Activated CD8-positive, alpha-beta T cell treated with anti-CD3 and anti-CD28 coated beads, Interleukin-2, amount 10 ng/mL, durations not matched to agents 7 days and 5 days (primary cell): ENCODE results near the gene FAM174C. TPM values are rescaled to one million over a fixed set of nuclear protein-coding genes. Genes with fewer than 3 reads are reported as not detected.
A peak's percentile ranks its signal among the peaks of the same experiment; 100 is the strongest.

Source experiments
- ATAC-seq: fragments of 150-1000 bp; cut with Tn5 transposase; one replicate; pipeline ENCODE4 v1.10.0; 2021; ENCODE audit warnings: moderate library complexity
- CTCF ChIA-PET: fragments of 350-600 bp; sonication (Branson Sonifier 250); formaldehyde crosslinking; loops from one replicate; lab custom pipeline; 2021; ENCODE audit warnings: antibody characterized with exemption; lab: Charles Lee
- POLR2A ChIA-PET: fragments of 350-600 bp; sonication (Branson Sonifier 250); formaldehyde crosslinking; loops from one replicate; lab custom pipeline; 2021; ENCODE audit warnings: antibody characterized with exemption; lab: Charles Lee
- DNase-seq: peaks from one replicate; pipeline ENCODE4 v3.0.0-alpha.2; 2020
- H3K27ac Mint-ChIP-seq: one replicate; pipeline ENCODE4 v1.8.0; 2021; ENCODE audit warnings: mild to moderate bottlenecking, mixed read lengths
- H3K27me3 Mint-ChIP-seq: one replicate; pipeline ENCODE4 v1.8.0; 2021; ENCODE audit warnings: low read depth, mixed read lengths
- H3K36me3 Mint-ChIP-seq: one replicate; pipeline ENCODE4 v1.8.0; 2021; ENCODE audit warnings: low read depth, mixed read lengths
- H3K4me1 Mint-ChIP-seq: one replicate; pipeline ENCODE4 v1.8.0; 2021; ENCODE audit warnings: low read depth, mixed read lengths
- H3K4me3 Mint-ChIP-seq: one replicate; pipeline ENCODE4 v1.8.0; 2021; ENCODE audit warnings: mild to moderate bottlenecking, mixed read lengths
- H3K9me3 Mint-ChIP-seq: one replicate; pipeline ENCODE4 v1.8.0; 2022; ENCODE audit warnings: mixed read lengths; ENCODE audit not compliant: insufficient read depth
- total RNA-seq, 2 experiments: library from RNA; stranded (reverse); gene quantifications; one replicate each; pipeline ENCODE4 v1.2.3, GENCODE V29; 2021

FAM174C gene
- total RNA-seq, 2 experiments from 2014 or later = 57.1 TPM

DNA sequence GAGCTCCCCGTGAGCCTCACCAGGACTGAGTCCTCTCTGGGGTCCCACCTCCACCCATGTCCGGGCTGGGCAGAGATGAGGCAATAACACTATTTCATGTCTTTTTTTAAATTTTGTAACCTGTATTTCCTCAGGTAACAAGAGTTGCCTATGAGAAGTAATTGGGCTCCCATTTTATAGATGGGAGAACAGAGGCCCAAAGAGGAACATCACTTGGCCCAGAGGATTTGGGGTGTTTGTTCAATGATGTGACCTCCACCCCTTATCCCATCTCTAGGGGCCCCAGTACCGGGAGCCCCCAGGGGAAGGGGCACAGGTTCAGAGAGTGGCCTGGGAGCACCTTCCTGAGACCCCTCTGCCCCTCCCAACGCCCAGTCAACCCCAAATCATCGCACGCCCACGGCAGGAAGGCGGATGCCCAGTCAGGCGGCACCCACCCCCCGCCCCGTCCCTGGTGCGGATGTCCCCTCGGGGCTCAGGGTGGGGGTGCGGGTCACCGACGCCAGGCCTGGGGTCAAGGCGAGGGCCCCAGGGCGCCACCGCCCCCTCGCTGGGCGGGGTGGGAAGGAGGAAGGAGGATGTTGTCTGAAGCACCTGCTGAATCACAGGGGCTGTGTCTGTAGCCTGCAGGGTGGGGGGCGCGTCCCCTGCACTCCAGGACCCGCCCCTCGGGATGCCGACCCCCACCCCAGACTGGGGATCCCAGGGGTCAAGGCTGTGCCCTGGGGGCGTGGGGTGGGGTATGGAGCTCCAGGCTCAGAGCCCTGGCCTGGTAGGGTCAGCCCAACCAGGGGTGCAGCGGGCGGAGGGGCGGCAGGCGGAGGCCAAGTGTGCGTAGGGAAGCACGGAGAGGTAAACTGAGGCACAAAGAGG is 15.2 kb upstream of the FAM174C start:
- ATAC-seq = peak; percentile 13
- Mint-ChIP-seq H3K36me3 (peaks cover 54% of the 10 kb centered on the region), H3K27me3 (no peaks in the 10 kb centered on the region), H3K9me3 (no peaks in the 10 kb centered on the region), H3K27ac (peak overlapping the region; percentile 92), H3K4me1 (peaks cover 68% of the 10 kb centered on the region), H3K4me3 (peak overlapping the region; percentile 97)
- POLR2A ChIA-PET = interaction anchor here (0.8 to 6.9 kb wide), 8 partner anchors 7 to 148 kb away, joined by 3 to 73 read pairs (median 5); partner anchors contain the start of genes CIRBP and FAM174C
- CTCF ChIA-PET = interaction anchor here (0.8 to 2.0 kb wide), 2 partner anchors 8 to 16 kb away, joined by 3 to 14 read pairs; no protein-coding TSS in a partner anchor
- peak; percentile 69 for DNase-seq

DNA sequence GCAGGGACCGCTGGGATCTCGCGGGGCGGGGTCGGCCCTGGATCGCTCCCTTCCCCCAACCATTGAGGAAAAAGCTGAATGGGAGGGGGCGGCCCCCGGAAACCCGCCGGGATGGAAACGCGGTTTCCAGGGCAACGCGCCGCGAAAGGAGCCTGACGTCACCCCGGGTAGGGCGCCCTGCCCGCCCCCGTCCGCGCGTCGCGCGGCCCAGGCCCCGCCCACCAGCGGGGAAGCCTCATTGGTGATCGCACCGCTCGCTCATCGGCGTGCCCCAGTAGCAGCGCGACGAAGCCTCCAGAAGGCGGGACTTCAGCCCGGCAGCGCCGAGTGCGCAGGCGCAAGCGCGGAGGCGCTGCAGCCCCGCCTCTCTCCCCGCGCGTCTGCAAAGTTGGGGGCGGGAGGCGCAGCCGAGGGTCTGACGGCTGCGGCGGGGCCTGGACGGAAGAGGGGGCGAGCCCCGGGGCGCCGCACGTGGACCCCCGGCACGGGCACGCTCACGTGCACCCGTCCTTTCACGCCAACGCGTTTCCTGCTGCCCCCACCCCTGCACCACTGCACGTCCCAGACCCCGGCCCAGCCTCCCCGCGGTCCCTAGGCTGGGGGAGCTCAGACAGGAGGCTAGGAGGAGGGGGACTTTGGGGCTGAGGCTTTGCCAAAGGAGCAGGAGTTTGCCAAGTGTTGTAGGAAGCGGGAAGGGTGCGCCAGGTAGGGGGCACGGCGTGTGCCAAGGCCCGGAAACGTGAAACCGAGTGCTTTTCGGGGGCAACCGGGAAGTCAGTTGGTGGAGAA is 14.4 kb upstream of the FAM174C start:
- Mint-ChIP-seq H3K27ac (peak overlapping the region; percentile 97), H3K36me3 (peaks cover 48% of the 10 kb centered on the region), H3K4me1 (peaks cover 72% of the 10 kb centered on the region), H3K9me3 (no peaks in the 10 kb centered on the region), H3K4me3 (peak overlapping the region; percentile 97), H3K27me3 (no peaks in the 10 kb centered on the region)
- ATAC-seq = peak; percentile 78
- ChIA-PET CTCF (interaction anchor here (1.1 to 4.5 kb wide), 4 partner anchors 8 to 20 kb away, joined by 3 to 53 read pairs (median 3); partner anchors contain the start of gene ATP5F1D), POLR2A (interaction anchor here (1.0 to 6.9 kb wide), 8 partner anchors 8 to 148 kb away, joined by 3 to 73 read pairs (median 6); partner anchors contain the start of genes CIRBP and FAM174C)
- DNase-seq = peak; percentile 98

DNA sequence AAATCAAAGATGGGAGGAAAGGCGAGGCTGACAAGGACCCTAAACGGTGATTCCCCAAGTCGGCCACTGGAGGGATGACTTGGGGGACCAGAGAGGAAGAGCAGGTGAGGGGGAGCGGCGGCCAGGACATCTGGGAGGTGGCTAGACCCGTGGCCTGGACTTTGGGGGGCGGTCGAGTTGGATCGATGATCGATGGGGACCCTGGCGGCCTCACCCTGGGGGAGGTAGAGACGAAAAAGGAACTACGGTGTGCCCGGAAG is 13.9 kb upstream of the FAM174C start:
- peak; percentile 58 for DNase-seq
- Mint-ChIP-seq H3K4me3 (peak overlapping the region; percentile 97), H3K36me3 (peaks cover 43% of the 10 kb centered on the region), H3K4me1 (peaks cover 72% of the 10 kb centered on the region), H3K27ac (peak overlapping the region; percentile 97), H3K27me3 (no peaks in the 10 kb centered on the region), H3K9me3 (no peaks in the 10 kb centered on the region)
- POLR2A ChIA-PET = interaction anchor here (1.1 to 2.4 kb wide), 5 partner anchors 9 to 17 kb away, joined by 3 to 9 read pairs (median 6); partner anchors contain the start of gene FAM174C
- peak; percentile 2 for ATAC-seq
- CTCF ChIA-PET = interaction anchor here (0.8 to 4.5 kb wide), 5 partner anchors 8 to 58 kb away, joined by 3 to 53 read pairs (median 3); partner anchors contain the start of gene ATP5F1D

DNA sequence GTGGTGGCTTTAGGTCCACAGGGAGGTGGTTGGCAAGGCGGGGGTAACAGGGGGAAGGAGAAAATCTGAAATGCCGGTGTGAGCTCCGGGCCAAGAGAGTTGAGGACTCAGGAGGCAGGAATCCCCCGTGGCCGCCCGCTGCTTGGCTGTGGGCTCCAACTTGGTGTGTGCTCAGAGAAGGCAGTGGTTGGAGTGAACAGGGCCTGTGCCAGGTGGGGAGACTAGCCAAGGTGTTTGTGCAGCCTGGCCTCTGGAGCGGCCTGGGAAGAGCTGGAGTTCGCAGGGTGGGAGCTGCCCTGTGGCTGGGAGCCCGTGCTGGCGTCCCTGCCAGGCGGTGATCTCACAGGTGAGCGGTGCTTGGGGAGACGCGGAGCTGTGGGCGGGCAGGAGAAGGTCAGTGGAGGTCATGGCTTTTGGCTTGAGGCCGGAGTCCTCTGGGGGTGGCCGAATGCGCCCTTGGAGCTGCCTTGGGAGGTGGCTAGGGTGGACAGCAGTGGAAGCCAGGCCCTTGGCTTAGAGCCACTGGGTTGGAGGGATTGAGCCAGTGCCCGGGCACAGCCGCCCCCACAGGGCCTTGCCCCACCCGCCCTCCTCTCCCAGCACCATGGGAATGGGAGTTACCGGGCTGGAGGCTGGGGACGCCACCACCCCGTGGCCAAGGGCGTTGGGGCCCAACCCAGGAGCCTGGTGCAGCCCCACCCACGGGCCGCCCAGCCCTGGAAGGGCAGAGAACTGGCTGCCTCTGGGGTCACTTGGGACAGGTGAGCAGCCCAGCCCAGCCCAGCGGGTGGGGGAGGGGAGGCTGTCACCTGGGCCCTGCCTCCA is 13.3 kb upstream of the FAM174C start:
- Mint-ChIP-seq H3K27me3 (no peaks in the 10 kb centered on the region), H3K4me3 (peak overlapping the region; percentile 97), H3K27ac (peak overlapping the region; percentile 97), H3K9me3 (no peaks in the 10 kb centered on the region), H3K36me3 (peaks cover 40% of the 10 kb centered on the region), H3K4me1 (peaks cover 69% of the 10 kb centered on the region)
- ChIA-PET POLR2A (interaction anchor here (1.1 to 2.4 kb wide), 5 partner anchors 9 to 18 kb away, joined by 3 to 9 read pairs (median 6); partner anchors contain the start of gene FAM174C), CTCF (interaction anchor here (0.8 to 4.5 kb wide), 5 partner anchors 9 to 59 kb away, joined by 3 to 53 read pairs (median 3); partner anchors contain the start of gene ATP5F1D)
- ATAC-seq = no peak
- peak; percentile 55 for DNase-seq

DNA sequence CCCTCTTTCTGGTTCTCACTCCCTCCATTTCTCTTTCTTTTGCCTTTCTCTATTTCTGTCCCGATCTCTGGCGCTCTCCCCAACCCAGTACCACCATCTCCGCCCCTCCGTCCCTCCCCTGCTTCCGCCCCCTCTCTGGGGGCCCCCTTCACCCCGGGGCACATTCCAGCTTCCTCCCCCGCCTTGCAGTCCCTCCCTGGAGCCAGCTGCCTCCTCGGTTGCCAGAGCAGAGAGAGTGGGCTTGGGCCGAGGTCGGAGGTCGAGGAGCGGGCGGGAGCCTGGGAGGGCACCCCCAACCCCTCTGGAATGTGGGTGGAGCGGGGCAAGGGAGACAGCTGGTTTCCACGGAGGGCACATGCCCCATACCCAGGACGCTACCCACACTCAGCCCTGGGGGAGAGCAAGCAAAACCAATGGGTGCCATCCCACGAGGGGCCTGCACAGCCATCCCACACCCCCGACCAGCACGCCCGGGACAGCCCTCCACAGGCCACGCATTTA is 12.7 kb upstream of the FAM174C start:
- Mint-ChIP-seq H3K36me3 (peaks cover 35% of the 10 kb centered on the region), H3K9me3 (no peaks in the 10 kb centered on the region), H3K27ac (peak overlapping the region; percentile 72), H3K4me1 (peaks cover 71% of the 10 kb centered on the region), H3K4me3 (peak overlapping the region; percentile 64), H3K27me3 (peaks cover 2% of the 10 kb centered on the region)
- DNase-seq (no peak), ATAC-seq (no peak)
- ChIA-PET POLR2A (interaction anchor here (1.4 to 2.4 kb wide), 4 partner anchors 10 to 18 kb away, joined by 3 to 9 read pairs (median 6); no protein-coding TSS in a partner anchor), CTCF (interaction anchor here (1.7 to 4.5 kb wide), 2 partner anchors 12 to 19 kb away, joined by 3 to 53 read pairs; no protein-coding TSS in a partner anchor)

DNA sequence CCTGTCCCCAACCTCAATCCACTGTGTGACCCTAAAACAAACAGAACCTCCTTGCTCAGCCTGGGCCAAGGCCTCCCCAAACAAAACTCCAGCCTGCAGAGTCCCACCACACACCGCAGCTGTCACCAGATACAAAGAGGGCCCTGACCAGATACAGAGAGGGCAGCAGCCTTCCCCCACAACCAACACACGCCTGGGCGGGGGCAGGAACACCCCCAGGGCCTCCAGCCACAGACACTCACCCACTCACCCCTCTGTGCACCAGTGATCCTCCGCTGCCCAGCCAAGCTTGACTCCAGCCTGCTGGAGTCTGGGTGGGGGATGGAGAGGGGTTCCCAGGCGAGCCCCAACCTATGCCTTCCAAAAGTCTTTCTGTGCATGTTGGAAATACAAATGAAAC is 12.1 kb upstream of the FAM174C start:
- POLR2A ChIA-PET = interaction anchor here (2.1 kb wide), 1 partner anchor 19 kb away, joined by 7 read pairs; no protein-coding TSS in a partner anchor
- peak overlapping the region; percentile 72 for H3K27ac Mint-ChIP-seq

DNA sequence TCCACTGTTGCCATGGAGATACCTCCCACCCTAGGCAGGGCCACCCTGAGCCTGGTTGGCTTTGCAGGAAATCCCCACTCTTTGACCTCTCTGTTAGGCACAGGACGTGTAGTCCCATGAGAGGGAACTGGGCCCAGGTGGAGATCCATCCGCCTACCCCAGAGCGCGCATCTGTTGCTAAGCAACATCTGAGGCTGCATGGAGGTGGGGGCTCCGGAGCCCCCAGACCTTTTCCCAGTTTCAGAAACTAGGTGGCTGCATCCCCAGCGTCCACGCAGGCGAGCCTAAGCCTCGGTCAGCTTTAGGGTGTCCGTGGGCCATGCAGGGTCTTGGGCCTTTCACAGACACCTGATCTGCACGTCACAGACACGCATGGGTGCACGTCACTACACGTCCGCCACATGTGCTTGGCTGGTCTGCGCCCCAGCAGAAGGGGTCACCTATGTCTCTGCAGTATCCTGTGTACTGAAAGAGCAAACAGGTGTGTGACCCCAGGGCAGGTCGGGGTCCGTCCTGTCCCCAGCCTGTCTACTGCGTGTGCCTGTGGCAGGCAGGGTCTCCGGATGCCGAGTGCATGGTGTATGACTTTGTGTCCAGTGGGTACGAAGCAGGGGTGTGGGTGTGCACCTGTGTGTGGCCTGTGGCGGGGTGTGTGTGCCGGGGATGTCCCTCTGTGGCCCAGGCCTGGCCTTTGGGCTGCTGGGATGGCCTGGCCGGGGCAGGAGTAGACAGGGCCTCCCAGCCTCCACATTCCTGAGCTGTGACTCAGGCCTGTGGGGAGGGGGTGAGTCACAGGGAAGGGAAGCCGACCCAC is 10.3 kb upstream of the FAM174C start:
- peak overlapping the region; percentile 51 for H3K4me3 Mint-ChIP-seq
- no peak for DNase-seq
- H3K27ac Mint-ChIP-seq = peak overlapping the region; percentile 81
- ATAC-seq = no peak
- peaks cover 18% of the 10 kb centered on the region for H3K36me3 Mint-ChIP-seq
- CTCF ChIA-PET = interaction anchor here (4.5 to 5.2 kb wide), 2 partner anchors 21 kb away, joined by 53 to 606 read pairs; partner anchors contain the start of gene ATP5F1D
- no peaks in the 10 kb centered on the region for H3K9me3 Mint-ChIP-seq
- peaks cover 61% of the 10 kb centered on the region for H3K4me1 Mint-ChIP-seq
- POLR2A ChIA-PET = interaction anchor here (1.2 to 3.0 kb wide), 2 partner anchors 12 to 14 kb away, joined by 4 to 10 read pairs; no protein-coding TSS in a partner anchor
- H3K27me3 Mint-ChIP-seq = peaks cover 2% of the 10 kb centered on the region

More for the DNA sequence above, 12.1 kb upstream of the FAM174C start:
- Mint-ChIP-seq H3K4me1 (peaks cover 71% of the 10 kb centered on the region), H3K36me3 (peaks cover 30% of the 10 kb centered on the region), H3K4me3 (peak overlapping the region; percentile 39), H3K27me3 (peaks cover 2% of the 10 kb centered on the region), H3K9me3 (no peaks in the 10 kb centered on the region)
- ATAC-seq (no peak), DNase-seq (no peak)
- CTCF ChIA-PET = interaction anchor here (4.5 kb wide), 1 partner anchor 19 kb away, joined by 53 read pairs; no protein-coding TSS in a partner anchor

DNA sequence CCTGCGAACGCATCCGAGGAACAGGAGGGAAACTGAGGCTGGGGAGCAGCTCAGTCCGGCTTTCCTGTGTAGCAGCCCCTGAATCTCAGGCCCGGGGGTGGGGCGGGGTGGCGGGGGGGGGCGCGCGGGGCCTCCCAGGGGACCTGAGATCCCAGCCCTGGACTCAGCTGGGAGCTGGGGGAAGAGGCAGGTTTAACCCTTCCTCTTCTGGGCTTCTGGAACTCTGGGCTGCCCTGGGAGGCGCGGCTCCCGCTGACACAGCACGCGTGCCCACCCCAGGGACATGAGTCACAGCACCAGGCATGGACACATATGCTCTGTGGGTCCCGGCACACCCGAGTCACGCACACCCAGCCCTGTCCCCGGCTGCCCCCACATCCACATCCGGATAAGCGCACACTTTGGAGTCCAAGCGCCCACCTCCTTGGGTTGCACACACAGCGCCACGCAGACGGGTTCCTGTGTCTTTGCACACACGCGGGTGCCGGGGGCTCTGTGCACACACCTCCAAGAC is 9.7 kb upstream of the FAM174C start:
- ChIA-PET POLR2A (interaction anchor here (3.0 to 4.4 kb wide), 2 partner anchors 13 to 22 kb away, joined by 10 to 218 read pairs; partner anchors contain the start of gene ATP5F1D), CTCF (interaction anchor here (1.0 to 5.2 kb wide), 6 partner anchors 13 to 611 kb away, joined by 3 to 606 read pairs (median 6); partner anchors contain the start of gene ATP5F1D)
- H3K4me1 Mint-ChIP-seq = peaks cover 65% of the 10 kb centered on the region
- ATAC-seq = no peak
- H3K27me3 Mint-ChIP-seq = peaks cover 2% of the 10 kb centered on the region
- H3K27ac Mint-ChIP-seq = peak overlapping the region; percentile 82
- peak; percentile 76 for DNase-seq
- peaks cover 25% of the 10 kb centered on the region for H3K36me3 Mint-ChIP-seq
- H3K4me3 Mint-ChIP-seq = peak overlapping the region; percentile 69
- H3K9me3 Mint-ChIP-seq = no peaks in the 10 kb centered on the region

DNA sequence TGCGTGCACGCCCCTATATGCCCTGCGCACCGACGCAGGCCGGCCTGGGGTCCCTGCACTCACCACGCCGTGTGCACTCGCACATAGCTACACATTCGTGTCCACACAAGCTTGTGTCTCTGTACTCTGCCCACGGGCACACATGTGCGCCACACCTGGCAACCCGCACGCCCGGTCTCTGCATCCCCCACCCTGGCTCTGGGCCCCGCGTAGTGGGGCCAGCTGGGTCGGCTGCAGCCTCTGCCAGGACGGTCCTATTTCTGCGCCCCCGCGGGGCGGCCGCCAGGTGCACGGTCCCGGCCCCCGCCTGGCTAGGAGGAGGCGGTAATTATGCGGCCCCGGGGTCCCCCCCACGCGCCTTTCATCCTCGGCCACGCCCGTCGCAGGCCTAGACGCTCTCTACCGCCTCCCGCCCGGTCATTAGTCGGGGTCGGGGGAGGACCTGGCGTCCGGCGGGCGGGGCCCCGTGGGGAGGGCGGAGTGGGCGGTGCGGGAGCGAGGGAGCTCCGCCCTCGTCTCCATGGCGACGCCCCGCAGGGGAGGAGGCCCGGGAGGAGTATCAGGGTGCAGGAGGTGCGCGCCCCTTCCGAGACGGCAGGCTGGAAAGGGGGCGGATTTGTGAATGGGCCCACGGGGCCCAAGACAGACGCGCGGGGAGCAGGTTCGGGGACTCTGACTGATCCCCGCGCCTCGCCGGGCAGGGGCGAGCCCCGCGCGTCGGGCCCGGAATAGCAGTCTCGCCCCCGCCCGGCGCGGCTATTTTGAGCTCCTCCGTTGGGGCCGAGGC is 9.0 kb upstream of the FAM174C start:
- CTCF ChIA-PET = interaction anchor here (0.7 to 5.2 kb wide), 24 partner anchors 9 to 610 kb away, joined by 3 to 606 read pairs (median 4); partner anchors contain the start of genes ARHGAP45, ATP5F1D and FAM174C
- H3K9me3 Mint-ChIP-seq = no peaks in the 10 kb centered on the region
- H3K36me3 Mint-ChIP-seq = peaks cover 32% of the 10 kb centered on the region
- peaks cover 70% of the 10 kb centered on the region for H3K4me1 Mint-ChIP-seq
- DNase-seq (peak; percentile 93), ATAC-seq (peak; percentile 50)
- POLR2A ChIA-PET = interaction anchor here (0.7 to 4.4 kb wide), 6 partner anchors 9 to 192 kb away, joined by 3 to 218 read pairs (median 4); partner anchors contain the start of genes ATP5F1D and FAM174C
- H3K27ac Mint-ChIP-seq = peak overlapping the region; percentile 82
- peaks cover 2% of the 10 kb centered on the region for H3K27me3 Mint-ChIP-seq
- peak overlapping the region; percentile 69 for H3K4me3 Mint-ChIP-seq
